Activated naive CD8-positive, alpha-beta T cell treated with anti-CD3 and anti-CD28 coated beads for 36 hours (primary cell): Measurements from ENCODE around the gene U2AF2. TPM values are rescaled to one million over a fixed set of nuclear protein-coding genes. Genes with fewer than 3 reads are reported as not detected.
"Not testable (repeated sequence)": the region's sequence is repeated elsewhere in the genome, so short reads cannot be mapped to it uniquely, and the experiment has no call there.

Experiments used
- DNase-seq: peaks from one replicate; pipeline ENCODE4 v3.0.0; 2021
- H3K27ac Mint-ChIP-seq: one replicate; pipeline ENCODE4 v1.8.0; 2022; ENCODE audit warnings: mild to moderate bottlenecking, moderate library complexity, mixed read lengths
- H3K27me3 Mint-ChIP-seq: one replicate; pipeline ENCODE4 v1.8.0; 2022; ENCODE audit warnings: mild to moderate bottlenecking, mixed read lengths
- H3K36me3 Mint-ChIP-seq: one replicate; pipeline ENCODE4 v1.8.0; 2021; ENCODE audit warnings: mild to moderate bottlenecking, mixed read lengths
- H3K4me1 Mint-ChIP-seq: one replicate; pipeline ENCODE4 v1.8.0; 2021; ENCODE audit warnings: mixed read lengths
- H3K4me3 Mint-ChIP-seq: one replicate; pipeline ENCODE4 v1.8.0; 2022; ENCODE audit warnings: mild to moderate bottlenecking, moderate library complexity, mixed read lengths
- H3K9me3 Mint-ChIP-seq: one replicate; pipeline ENCODE4 v1.8.0; 2022; ENCODE audit warnings: mixed read lengths
- total RNA-seq, 2 experiments: library from RNA; stranded (reverse); gene quantifications; one replicate each; pipeline ENCODE4 v1.2.3, GENCODE V29; 2021

The U2AF2 gene
- total RNA-seq, 2 experiments from 2014 or later = 341 to 345 TPM

DNA sequence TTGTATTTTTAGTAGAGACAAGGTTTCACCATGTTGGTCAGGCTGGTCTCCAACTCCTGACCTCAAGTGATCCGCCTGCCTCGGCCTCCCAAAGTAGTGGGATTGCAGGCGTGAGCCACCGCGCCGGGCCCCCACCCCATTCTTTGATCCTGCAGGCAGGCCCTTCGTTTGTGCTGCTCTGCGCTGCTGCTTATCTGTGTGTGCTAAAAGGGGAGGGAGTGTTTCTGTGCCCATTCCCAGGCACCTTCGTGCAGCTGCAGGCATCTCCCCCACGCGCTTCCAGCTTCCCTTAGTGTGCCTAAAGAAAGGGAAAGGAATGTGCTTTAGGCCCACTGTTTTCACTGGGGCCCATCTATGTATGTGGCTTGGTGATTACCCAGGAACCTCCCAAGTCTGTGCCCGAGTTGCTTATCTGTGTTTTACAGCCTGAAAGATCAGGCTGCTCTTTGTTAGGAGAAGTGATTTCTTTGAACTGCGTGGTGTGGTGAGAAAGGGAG lies 47.3 kb downstream of the U2AF2 start:
- H3K4me3 Mint-ChIP-seq = no peak overlapping the region
- H3K36me3 Mint-ChIP-seq = peaks cover 23% of the 10 kb centered on the region
- H3K27me3 Mint-ChIP-seq = no peaks in the 10 kb centered on the region
- H3K27ac Mint-ChIP-seq = no peak overlapping the region
- peaks cover 5% of the 10 kb centered on the region for H3K4me1 Mint-ChIP-seq
- no peaks in the 10 kb centered on the region for H3K9me3 Mint-ChIP-seq
- DNase-seq = no peak

- Mint-ChIP-seq H3K9me3 (no peaks in the 10 kb centered on the region), H3K4me3 (no peak overlapping the region), H3K4me1 (peaks cover 5% of the 10 kb centered on the region), H3K27ac (no peak overlapping the region), H3K27me3 (no peaks in the 10 kb centered on the region), H3K36me3 (peaks cover 21% of the 10 kb centered on the region)
- DNase-seq = peak; percentile 56
Measured at GRCh38 chr19:55703790-55704215, 49.0 kb downstream of the U2AF2 start.

GRCh38 chr19:55704494-55705245 lies 49.8 kb downstream of the U2AF2 start:
- DNase-seq = no peak
- Mint-ChIP-seq H3K4me3 (no peak overlapping the region), H3K27ac (no peak overlapping the region), H3K9me3 (no peaks in the 10 kb centered on the region), H3K4me1 (peaks cover 5% of the 10 kb centered on the region), H3K36me3 (peaks cover 21% of the 10 kb centered on the region), H3K27me3 (no peaks in the 10 kb centered on the region)

- no peak for DNase-seq
- Mint-ChIP-seq H3K27ac (no peak overlapping the region), H3K27me3 (no peaks in the 10 kb centered on the region), H3K4me3 (no peak overlapping the region), H3K36me3 (peaks cover 16% of the 10 kb centered on the region), H3K4me1 (peaks cover 5% of the 10 kb centered on the region), H3K9me3 (no peaks in the 10 kb centered on the region)
Measured at GRCh38 chr19:55705972-55706371, 51.1 kb downstream of the U2AF2 start.

- H3K27me3 Mint-ChIP-seq = peaks cover 18% of the 10 kb centered on the region
- H3K27ac Mint-ChIP-seq = no peak overlapping the region
- peaks cover 1% of the 10 kb centered on the region for H3K4me1 Mint-ChIP-seq
- DNase-seq = no peak
- no peaks in the 10 kb centered on the region for H3K36me3 Mint-ChIP-seq
- peaks cover 6% of the 10 kb centered on the region for H3K9me3 Mint-ChIP-seq
- no peak overlapping the region for H3K4me3 Mint-ChIP-seq
Measured at GRCh38 chr19:55711719-55712118, 56.9 kb downstream of the U2AF2 start.

GRCh38 chr19:55712804-55713631 lies 58.2 kb downstream of the U2AF2 start:
- peaks cover 6% of the 10 kb centered on the region for H3K9me3 Mint-ChIP-seq
- no peaks in the 10 kb centered on the region for H3K36me3 Mint-ChIP-seq
- peaks cover 31% of the 10 kb centered on the region for H3K27me3 Mint-ChIP-seq
- H3K4me1 Mint-ChIP-seq = peaks cover 1% of the 10 kb centered on the region
- DNase-seq = no peak
- H3K4me3 Mint-ChIP-seq = no peak overlapping the region
- H3K27ac Mint-ChIP-seq = no peak overlapping the region

DNA sequence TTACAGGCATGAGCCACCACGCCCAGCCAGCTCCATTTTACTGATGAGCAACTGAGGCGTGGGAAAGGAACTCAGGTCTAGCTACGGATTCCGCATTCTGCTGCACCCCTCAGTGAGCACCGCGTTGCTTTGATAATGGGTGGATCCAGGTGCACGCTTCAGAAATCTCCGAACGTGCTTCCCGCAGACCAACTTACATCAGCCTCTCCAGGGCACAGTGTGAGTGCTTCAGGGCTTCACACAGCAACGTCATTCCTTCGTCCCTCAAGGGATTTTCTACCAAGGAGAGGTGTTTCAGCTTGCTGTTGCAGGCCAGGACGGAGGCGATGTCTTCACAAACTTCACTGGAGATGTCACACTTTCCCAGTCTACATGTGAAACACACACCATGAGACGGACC lies 61.7 kb downstream of the U2AF2 start:
- H3K4me1 Mint-ChIP-seq = peaks cover 1% of the 10 kb centered on the region
- H3K9me3 Mint-ChIP-seq = peaks cover 8% of the 10 kb centered on the region
- no peak overlapping the region for H3K27ac Mint-ChIP-seq
- no peaks in the 10 kb centered on the region for H3K36me3 Mint-ChIP-seq
- peaks cover 56% of the 10 kb centered on the region for H3K27me3 Mint-ChIP-seq
- no peak overlapping the region for H3K4me3 Mint-ChIP-seq
- no peak for DNase-seq

DNA sequence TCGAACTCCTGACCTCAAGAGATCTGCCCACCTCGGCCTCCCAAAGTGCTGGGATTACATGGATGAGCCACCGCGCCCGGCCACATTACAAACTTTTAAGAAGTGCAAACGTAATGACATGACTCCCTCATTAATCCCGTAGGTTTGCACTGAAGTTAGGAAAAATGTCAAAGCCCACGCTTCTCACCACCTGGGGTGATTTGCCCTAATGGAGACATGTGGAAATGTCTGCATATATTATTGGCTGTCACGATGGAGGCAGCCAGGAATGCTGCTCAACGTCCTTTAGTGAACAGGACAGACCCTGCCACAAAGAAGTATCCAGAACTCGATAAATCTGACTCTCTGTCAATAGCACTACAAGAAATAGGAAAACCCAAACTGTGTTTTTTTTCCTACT lies 62.4 kb downstream of the U2AF2 start:
- no peak overlapping the region for H3K27ac Mint-ChIP-seq
- H3K4me3 Mint-ChIP-seq = no peak overlapping the region
- DNase-seq = no peak
- H3K36me3 Mint-ChIP-seq = no peaks in the 10 kb centered on the region
- H3K4me1 Mint-ChIP-seq = peaks cover 1% of the 10 kb centered on the region
- H3K9me3 Mint-ChIP-seq = peaks cover 14% of the 10 kb centered on the region
- H3K27me3 Mint-ChIP-seq = peaks cover 56% of the 10 kb centered on the region

- Mint-ChIP-seq H3K27me3 (peaks cover 59% of the 10 kb centered on the region), H3K9me3 (peaks cover 13% of the 10 kb centered on the region)
- not testable (repeated sequence) for H3K4me1 Mint-ChIP-seq, H3K27ac Mint-ChIP-seq, H3K36me3 Mint-ChIP-seq, H3K4me3 Mint-ChIP-seq, DNase-seq
Measured at GRCh38 chr19:55717879-55718711, 63.3 kb downstream of the U2AF2 start.

DNA sequence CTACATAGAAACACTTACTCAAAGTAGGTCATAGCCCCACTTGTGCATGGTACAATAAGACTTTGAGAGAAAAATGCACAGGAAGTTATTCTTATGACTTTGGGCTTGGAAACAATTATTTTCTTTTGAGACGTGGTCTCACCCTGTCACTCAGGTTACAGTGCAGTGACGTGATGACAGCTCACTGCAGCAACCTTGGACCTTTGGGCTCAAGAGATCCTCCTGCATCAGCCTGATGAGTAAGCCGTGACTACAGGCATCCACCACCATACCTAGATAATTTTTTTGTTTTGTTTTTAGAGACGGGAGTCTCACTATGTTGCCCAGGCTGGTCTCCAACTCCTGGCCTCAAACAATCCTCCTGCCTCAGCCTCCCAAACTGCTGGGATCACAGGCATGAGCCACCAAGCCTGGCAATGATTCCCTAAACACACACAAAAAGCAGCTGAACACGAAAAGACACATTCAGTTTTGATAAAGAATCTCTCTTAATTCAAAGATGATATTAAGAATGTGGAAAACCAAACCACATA lies 65.4 kb downstream of the U2AF2 start:
- Mint-ChIP-seq H3K27me3 (peaks cover 55% of the 10 kb centered on the region), H3K36me3 (no peaks in the 10 kb centered on the region)

DNA sequence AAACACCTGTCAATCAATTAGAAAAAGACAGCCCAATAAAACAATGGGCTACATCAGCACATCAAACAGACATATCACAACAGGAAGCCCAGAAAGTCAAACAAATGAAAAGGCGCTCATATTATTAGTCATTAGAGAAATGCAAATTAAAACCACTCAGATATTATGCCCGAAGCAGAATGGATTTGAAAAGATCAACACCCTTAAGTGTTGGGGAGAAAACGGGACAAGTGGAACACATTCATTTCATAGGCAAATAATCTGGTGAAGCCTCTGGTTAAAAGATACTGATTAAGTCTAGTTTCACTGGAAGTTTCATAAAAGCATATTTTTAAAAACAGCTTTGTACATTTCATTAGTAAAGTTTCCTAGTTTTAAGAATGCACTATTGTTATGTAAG lies 66.0 kb downstream of the U2AF2 start:
- Mint-ChIP-seq H3K9me3 (peaks cover 13% of the 10 kb centered on the region), H3K4me3 (no peak overlapping the region), H3K27me3 (peaks cover 56% of the 10 kb centered on the region), H3K27ac (no peak overlapping the region), H3K4me1 (no peaks in the 10 kb centered on the region), H3K36me3 (no peaks in the 10 kb centered on the region)
- no peak for DNase-seq

More for the DNA sequence above, 65.4 kb downstream of the U2AF2 start:
- no peak for DNase-seq
- H3K4me1 Mint-ChIP-seq = no peaks in the 10 kb centered on the region
- no peak overlapping the region for H3K4me3 Mint-ChIP-seq
- no peak overlapping the region for H3K27ac Mint-ChIP-seq
- H3K9me3 Mint-ChIP-seq = peaks cover 13% of the 10 kb centered on the region

GRCh38 chr19:55723491-55723890 lies 68.7 kb downstream of the U2AF2 start:
- Mint-ChIP-seq H3K4me3 (no peak overlapping the region), H3K27me3 (peaks cover 40% of the 10 kb centered on the region), H3K27ac (no peak overlapping the region), H3K4me1 (no peaks in the 10 kb centered on the region), H3K36me3 (no peaks in the 10 kb centered on the region), H3K9me3 (peaks cover 13% of the 10 kb centered on the region)
- no peak for DNase-seq
